ENCODE results near the gene RPL19.
"Not testable (repeated sequence)": the region's sequence is repeated elsewhere in the genome, so short reads cannot be mapped to it uniquely, and the experiment has no call there.

The RPL19 gene

DNA sequence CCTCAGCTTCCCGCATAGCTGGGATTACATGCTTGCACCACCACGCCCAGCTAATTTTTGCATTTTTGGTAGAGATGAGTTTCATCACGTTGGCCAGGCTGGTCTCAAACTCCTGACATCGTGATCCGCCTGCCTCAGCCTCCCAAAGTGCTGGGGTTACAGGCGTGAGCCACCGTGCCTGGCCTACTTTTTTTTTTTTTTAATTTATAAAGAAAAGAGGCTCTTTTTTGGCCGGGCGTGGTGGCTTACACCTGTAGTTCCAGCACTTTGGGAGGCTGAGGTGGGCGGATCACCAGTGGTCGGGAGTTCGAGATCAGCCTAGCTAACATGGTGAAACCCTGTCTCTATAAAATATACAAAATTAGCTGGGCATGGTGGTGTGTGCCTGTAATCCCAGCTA is 50.0 kb downstream of the RPL19 start:
- not testable (repeated sequence) for H3K4me1 Mint-ChIP-seq (ENCODE audit: low read depth); H3K27ac Mint-ChIP-seq; H3K36me3 Mint-ChIP-seq (ENCODE audit: low read depth); H3K27me3 Mint-ChIP-seq (ENCODE audit: low read depth); H3K4me3 Mint-ChIP-seq; H3K9me3 Mint-ChIP-seq

- no peaks in the 10 kb centered on the region for H3K4me1 Mint-ChIP-seq (ENCODE audit: low read depth)
- H3K27me3 Mint-ChIP-seq (ENCODE audit: low read depth) = no peaks in the 10 kb centered on the region
- no peak overlapping the region for H3K27ac Mint-ChIP-seq
- H3K9me3 Mint-ChIP-seq = no peaks in the 10 kb centered on the region
- H3K4me3 Mint-ChIP-seq = no peak overlapping the region
- H3K36me3 Mint-ChIP-seq (ENCODE audit: low read depth) = peaks cover 1% of the 10 kb centered on the region
These were observed 51.9 kb downstream of the RPL19 start for GRCh38 chr17:39251997-39252396.

- H3K36me3 Mint-ChIP-seq (ENCODE audit: low read depth) = peaks cover 7% of the 10 kb centered on the region
- H3K9me3 Mint-ChIP-seq = no peaks in the 10 kb centered on the region
- H3K4me1 Mint-ChIP-seq (ENCODE audit: low read depth) = no peaks in the 10 kb centered on the region
- no peaks in the 10 kb centered on the region for H3K27me3 Mint-ChIP-seq (ENCODE audit: low read depth)
- H3K4me3 Mint-ChIP-seq = no peak overlapping the region
- H3K27ac Mint-ChIP-seq = no peak overlapping the region
These were observed 52.8 kb downstream of the RPL19 start for GRCh38 chr17:39252788-39253460.
